Activated T-helper 1 cell treated with anti-CD3 and anti-CD28 coated beads, Interleukin-12 subunit alpha, Interleukin-12 subunit beta, Interleukin-2, Interleukin-4 antibody, amounts not matched to agents 30 ng/mL and 10 ng/mL and 1 ng/mL, durations not matched to agents 14 hours and 24 hours and 36 hours (primary cell): Measurements from ENCODE around the gene MCUB. TPM values are rescaled to one million over a fixed set of nuclear protein-coding genes. Genes with fewer than 3 reads are reported as not detected.

Source experiments
- DNase-seq: peaks from one replicate; pipeline ENCODE4 v3.0.0; 2021; ENCODE audit warnings: low spot score
- H3K27ac Mint-ChIP-seq: one replicate; pipeline ENCODE4 v1.8.0; 2021; ENCODE audit warnings: mild to moderate bottlenecking, mixed read lengths
- H3K27me3 Mint-ChIP-seq: one replicate; pipeline ENCODE4 v1.8.0; 2022; ENCODE audit warnings: mild to moderate bottlenecking, moderate library complexity, mixed read lengths; ENCODE audit not compliant: insufficient read depth
- H3K36me3 Mint-ChIP-seq: one replicate; pipeline ENCODE4 v1.8.0; 2021; ENCODE audit warnings: low read depth, mixed read lengths
- H3K4me1 Mint-ChIP-seq: one replicate; pipeline ENCODE4 v1.8.0; 2021; ENCODE audit warnings: low read depth, mixed read lengths
- H3K4me3 Mint-ChIP-seq: one replicate; pipeline ENCODE4 v1.8.0; 2021; ENCODE audit warnings: mild to moderate bottlenecking, moderate library complexity, mixed read lengths
- H3K9me3 Mint-ChIP-seq: one replicate; pipeline ENCODE4 v1.8.0; 2021; ENCODE audit warnings: mixed read lengths
- intact Hi-C: fragments of 100-400 bp; cut with micrococcal nuclease; formaldehyde crosslinking; loops from one replicate; pipeline ENCODE4 v1.15.1; 2024
- total RNA-seq: library from RNA; stranded (reverse); gene quantifications from 2 replicates; pipeline ENCODE4 v1.2.3, GENCODE V29; 2022

MCUB gene
- total RNA-seq, 1 donor from 2014 or later, result 46.0 TPM

- no peaks in the 10 kb centered on the region for H3K9me3 Mint-ChIP-seq
These were observed 170.8 kb downstream of the MCUB start for GRCh38 chr4:109730619-109731545.

GRCh38 chr4:109733728-109734127 lies 173.7 kb downstream of the MCUB start:
- H3K36me3 Mint-ChIP-seq, result no peaks in the 10 kb centered on the region
- peaks cover 12% of the 10 kb centered on the region for H3K4me1 Mint-ChIP-seq
- H3K9me3 Mint-ChIP-seq, result no peaks in the 10 kb centered on the region
- no peak overlapping the region for H3K4me3 Mint-ChIP-seq
- no peak for DNase-seq
- intact Hi-C loops, result no loop called here
- H3K27ac Mint-ChIP-seq, result no peak overlapping the region
- peaks cover 2% of the 10 kb centered on the region for H3K27me3 Mint-ChIP-seq

More at GRCh38 chr4:109730619-109731545, 170.8 kb downstream of the MCUB start:
- Mint-ChIP-seq H3K36me3 (peaks cover 8% of the 10 kb centered on the region), H3K4me3 (peak overlapping the region; percentile 81), H3K27ac (peak overlapping the region; percentile 62), H3K27me3 (peaks cover 2% of the 10 kb centered on the region), H3K4me1 (peaks cover 19% of the 10 kb centered on the region)
- DNase-seq, result no peak
- intact Hi-C loops, result loop anchor here (1.0 kb wide), 2 partner anchors 23 to 84 kb away; partner anchors contain the start of gene GAR1

GRCh38 chr4:109735566-109736365 lies 175.7 kb downstream of the MCUB start:
- H3K36me3 Mint-ChIP-seq, result no peaks in the 10 kb centered on the region
- intact Hi-C loops, result no loop called here
- H3K9me3 Mint-ChIP-seq, result no peaks in the 10 kb centered on the region
- no peak for DNase-seq
- peaks cover 8% of the 10 kb centered on the region for H3K27me3 Mint-ChIP-seq
- no peak overlapping the region for H3K27ac Mint-ChIP-seq
- no peak overlapping the region for H3K4me3 Mint-ChIP-seq
- H3K4me1 Mint-ChIP-seq, result no peaks in the 10 kb centered on the region

Other genes with a start within 250 kb of the MCUB start
- 32.5 and 34.0 TPM in 2 replicates for gene SEC24B, start 126.4 kb upstream of the MCUB start, total RNA-seq
- gene CASP6, start 143.2 kb downstream of the MCUB start, total RNA-seq, result 29.5 and 32.9 TPM in 2 replicates
- 11.3 and 13.1 TPM in 2 replicates for gene PLA2G12A, start 169.8 kb downstream of the MCUB start, total RNA-seq
- 0.10 TPM in 1 of 2 replicates, not detected in the other for gene CFI, start 241.8 kb downstream of the MCUB start, total RNA-seq